Left renal cortex interstitium (tissue), 4 donors: ENCODE measurements around the gene PSPH. TPM values are rescaled to one million over a fixed set of nuclear protein-coding genes. Genes with fewer than 3 reads are reported as not detected.
A peak's percentile ranks its signal among the peaks of the same experiment; 100 is the strongest.
"Not testable (repeated sequence)": the region's sequence is repeated elsewhere in the genome, so short reads cannot be mapped to it uniquely, and the experiment has no call there.

Experiments used
- DNase-seq, 4 donors: peaks; one replicate each; pipeline ENCODE4 v3.0.0-alpha.2; 2013; ENCODE audit warnings: low read depth in 4 of 4, low spot score in 2 of 4, missing footprints in 1 of 4
- polyA plus RNA-seq, 4 donors: library from polyadenylated mRNA; unstranded; fragments of 120-200 nt; gene quantifications; one replicate each; pipeline ENCODE4 v1.2.1, GENCODE V29; 2013; ENCODE audit not compliant: insufficient read length in 4 of 4

The PSPH gene
- polyA plus RNA-seq, 4 donors = 31.0 to 45.3 (median 33.5) TPM

- not testable (repeated sequence) for DNase-seq
Observed at GRCh38 chr7:56017015-56017414, 34.2 kb downstream of the PSPH start.

GRCh38 chr7:56009695-56010094 lies 41.5 kb downstream of the PSPH start:
- no peak for DNase-seq

GRCh38 chr7:56007891-56008290 lies 43.4 kb downstream of the PSPH start:
- no peak for DNase-seq

- DNase-seq = peak in 2 of 4 donors; percentile 0 to 4
Observed at GRCh38 chr7:56007167-56007652, 44.0 kb downstream of the PSPH start.

GRCh38 chr7:56003749-56004148 lies 47.5 kb downstream of the PSPH start:
- DNase-seq = no peak

GRCh38 chr7:55996856-55997500 lies 54.3 kb downstream of the PSPH start:
- no peak for DNase-seq

- DNase-seq = no peak
Observed at GRCh38 chr7:55992346-55992745, 58.9 kb downstream of the PSPH start.

- DNase-seq = no peak
Observed at GRCh38 chr7:55983537-55983936, 67.7 kb downstream of the PSPH start.

- no peak for DNase-seq
Observed at GRCh38 chr7:55980266-55980665, 71.0 kb downstream of the PSPH start.

- no peak for DNase-seq
Observed at GRCh38 chr7:55977831-55978230, 73.4 kb downstream of the PSPH start.

- DNase-seq = no peak
Observed at GRCh38 chr7:55975988-55976633, 75.1 kb downstream of the PSPH start.

- no peak for DNase-seq
Observed at GRCh38 chr7:55973747-55974250, 77.4 kb downstream of the PSPH start.

GRCh38 chr7:55970978-55971377 lies 80.3 kb downstream of the PSPH start:
- DNase-seq = no peak

- no peak for DNase-seq
Observed at GRCh38 chr7:55970561-55970960, 80.7 kb downstream of the PSPH start.

GRCh38 chr7:55969391-55969790 lies 81.9 kb downstream of the PSPH start:
- no peak for DNase-seq

GRCh38 chr7:55966851-55967250 lies 84.4 kb downstream of the PSPH start:
- DNase-seq = no peak

GRCh38 chr7:55965805-55966421 lies 85.3 kb downstream of the PSPH start:
- DNase-seq = no peak

GRCh38 chr7:55965100-55965470 lies 86.2 kb downstream of the PSPH start:
- peak in 3 of 4 donors; percentile 27 to 41 (median 35) for DNase-seq

- DNase-seq = peak in 2 of 4 donors; percentile 24 to 55
Observed at GRCh38 chr7:55964261-55965099, 86.8 kb downstream of the PSPH start, which contains the start of gene NIPSNAP2. Gene NIPSNAP2 (plus strand): TSS chr7:55964585. CDS start chr7:55964610, 25 bp downstream.

GRCh38 chr7:55963584-55964168 lies 87.6 kb downstream of the PSPH start:
- DNase-seq = no peak
